ENCODE data around the gene HSPG2. TPM values are rescaled to one million over a fixed set of nuclear protein-coding genes. Genes with fewer than 3 reads are reported as not detected.

Gene HSPG2
- total and polyA plus RNA-seq, 7 experiments from 2014 or later, result 1.0 to 20.8 (median 9.4) TPM

DNA sequence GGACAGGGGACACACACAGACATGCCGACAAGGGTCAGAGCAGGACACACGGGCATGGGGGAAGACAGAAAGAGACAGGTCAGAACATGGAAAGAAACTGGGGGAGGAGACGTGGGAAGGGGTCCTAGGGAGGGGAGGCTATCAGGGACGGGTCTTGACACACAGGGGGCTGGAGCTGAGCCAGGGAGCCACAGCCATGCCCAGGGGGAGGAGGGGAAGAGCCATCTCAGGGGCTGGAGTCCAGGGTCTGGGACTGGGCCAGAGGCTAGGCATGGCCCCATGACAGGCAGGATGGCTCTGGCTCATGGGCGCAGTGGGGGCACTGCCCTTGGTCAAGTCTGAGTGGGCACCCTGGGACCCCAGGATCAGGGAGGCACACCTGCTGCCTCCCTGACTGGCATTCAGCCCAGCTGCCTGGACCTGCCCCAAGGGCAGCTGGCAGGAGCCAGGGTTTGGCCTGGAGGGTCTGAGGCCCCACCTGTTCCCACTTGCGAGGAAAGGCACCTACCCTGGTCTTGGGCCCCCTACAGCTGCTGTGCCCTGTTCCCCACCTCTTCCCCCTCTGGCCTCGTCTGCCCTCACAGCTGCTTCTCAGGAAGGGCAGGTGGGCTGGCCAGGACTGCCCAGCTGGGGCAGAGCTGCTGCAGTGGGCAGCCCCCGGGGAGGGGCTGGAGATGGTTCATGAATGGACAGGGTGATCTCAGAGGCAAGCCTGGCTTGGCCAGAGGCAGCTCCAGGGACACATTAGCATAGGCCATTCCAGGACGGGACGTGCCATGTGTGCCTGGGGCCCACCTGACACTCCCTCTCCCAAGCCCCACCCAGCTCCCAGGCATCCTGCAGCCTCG is 42.9 kb downstream of the HSPG2 start:
- Histone ChIP-seq H3K9me3 (ENCODE audit: control insufficient read depth in 2 of 3, low read length in 3 of 3) (no peaks in the 10 kb centered on the region), H3K27me3 (ENCODE audit: control insufficient read depth in 2 of 2, insufficient read depth in 2 of 2, low read length in 2 of 2) (no peaks in the 10 kb centered on the region), H3K4me3 (ENCODE audit: low read length) (no peak overlapping the region), H3K27ac (ENCODE audit: low read depth, low read length) (no peak overlapping the region), H3K36me3 (ENCODE audit: control insufficient read depth in 2 of 3, insufficient read depth in 3 of 3, low read length in 3 of 3) (no peaks in the 10 kb centered on the region), H3K4me1 (ENCODE audit: control insufficient read depth in 2 of 2, insufficient read depth in 2 of 2, low read length in 2 of 2) (no peaks in the 10 kb centered on the region)
- no peak overlapping the region for H3K4me3 Mint-ChIP-seq
- H3K4me1 Mint-ChIP-seq, result peaks cover 0 to 6% (median 0%) of the 10 kb centered on the region in 7 donors
- ATAC-seq, result no peak
- no peaks in the 10 kb centered on the region for H3K9me3 Mint-ChIP-seq
- intact Hi-C loops (cut with micrococcal nuclease), result no loop called here
- H3K36me3 Mint-ChIP-seq, result no peaks in the 10 kb centered on the region
- CTCF ChIA-PET, result no interaction called here
- H3K27ac Mint-ChIP-seq, result no peak overlapping the region
- DNase-seq, result no peak
- POLR2A ChIA-PET, result no interaction called here
- no peaks in the 10 kb centered on the region for H3K27me3 Mint-ChIP-seq

DNA sequence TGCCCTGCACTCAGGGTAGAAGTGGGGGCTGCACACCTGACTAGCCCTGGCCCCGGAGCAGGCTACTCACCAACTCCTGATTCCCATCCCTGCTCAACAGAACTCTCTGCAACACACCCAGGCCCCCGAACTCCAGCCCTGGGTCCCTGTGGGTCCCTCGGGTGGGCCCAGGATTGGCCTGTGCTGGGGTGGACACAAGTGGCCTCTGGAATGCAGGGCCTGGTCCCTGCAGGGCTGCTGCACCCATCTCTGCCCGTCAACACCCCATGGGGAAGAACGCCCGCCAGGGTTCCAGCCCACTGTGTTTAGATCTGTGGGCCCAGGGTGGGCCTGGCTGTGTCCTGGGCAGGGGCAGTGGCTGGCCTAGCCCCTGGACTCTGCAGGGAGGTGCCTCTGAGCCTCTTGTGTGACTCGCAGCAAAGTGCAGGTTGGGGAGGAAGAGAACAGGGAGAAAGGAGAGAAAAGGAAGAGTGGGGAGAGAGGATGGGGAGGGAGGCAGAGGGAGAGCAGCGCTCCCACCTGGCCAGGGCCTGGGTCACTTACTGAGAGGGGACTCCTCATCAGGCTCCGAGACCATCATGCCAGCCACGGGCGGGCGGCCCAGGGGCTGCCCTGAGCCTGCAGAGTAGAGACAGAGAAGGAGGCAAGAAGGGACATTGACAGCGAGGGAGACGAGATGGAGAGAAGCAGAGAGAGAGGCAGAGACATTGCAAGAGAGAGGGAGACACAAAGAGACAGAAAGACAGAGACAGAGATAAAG is 43.9 kb downstream of the HSPG2 start:
- H3K27me3 ChIP-seq (ENCODE audit: control insufficient read depth in 2 of 2, insufficient read depth in 2 of 2, low read length in 2 of 2), result no peaks in the 10 kb centered on the region
- no peaks in the 10 kb centered on the region for H3K4me1 ChIP-seq (ENCODE audit: control insufficient read depth in 2 of 2, insufficient read depth in 2 of 2, low read length in 2 of 2)
- POLR2A ChIA-PET, result no interaction called here
- Mint-ChIP-seq H3K36me3 (no peaks in the 10 kb centered on the region), H3K4me1 (peaks cover 0 to 6% (median 0%) of the 10 kb centered on the region in 7 donors), H3K27me3 (no peaks in the 10 kb centered on the region), H3K9me3 (no peaks in the 10 kb centered on the region), H3K27ac (peak overlapping the region in 1 of 9 donors; percentile 65), H3K4me3 (peak overlapping the region in 1 of 10 donors; percentile 41)
- DNase-seq, result no peak
- intact Hi-C loops (cut with micrococcal nuclease), result no loop called here
- CTCF ChIA-PET, result no interaction called here
- ATAC-seq, result no peak
- H3K4me3 ChIP-seq (ENCODE audit: low read length), result no peak overlapping the region
- H3K27ac ChIP-seq (ENCODE audit: low read depth, low read length), result no peak overlapping the region
- H3K36me3 ChIP-seq (ENCODE audit: control insufficient read depth in 2 of 3, insufficient read depth in 3 of 3, low read length in 3 of 3), result no peaks in the 10 kb centered on the region
- no peaks in the 10 kb centered on the region for H3K9me3 ChIP-seq (ENCODE audit: control insufficient read depth in 2 of 3, low read length in 3 of 3)

DNA sequence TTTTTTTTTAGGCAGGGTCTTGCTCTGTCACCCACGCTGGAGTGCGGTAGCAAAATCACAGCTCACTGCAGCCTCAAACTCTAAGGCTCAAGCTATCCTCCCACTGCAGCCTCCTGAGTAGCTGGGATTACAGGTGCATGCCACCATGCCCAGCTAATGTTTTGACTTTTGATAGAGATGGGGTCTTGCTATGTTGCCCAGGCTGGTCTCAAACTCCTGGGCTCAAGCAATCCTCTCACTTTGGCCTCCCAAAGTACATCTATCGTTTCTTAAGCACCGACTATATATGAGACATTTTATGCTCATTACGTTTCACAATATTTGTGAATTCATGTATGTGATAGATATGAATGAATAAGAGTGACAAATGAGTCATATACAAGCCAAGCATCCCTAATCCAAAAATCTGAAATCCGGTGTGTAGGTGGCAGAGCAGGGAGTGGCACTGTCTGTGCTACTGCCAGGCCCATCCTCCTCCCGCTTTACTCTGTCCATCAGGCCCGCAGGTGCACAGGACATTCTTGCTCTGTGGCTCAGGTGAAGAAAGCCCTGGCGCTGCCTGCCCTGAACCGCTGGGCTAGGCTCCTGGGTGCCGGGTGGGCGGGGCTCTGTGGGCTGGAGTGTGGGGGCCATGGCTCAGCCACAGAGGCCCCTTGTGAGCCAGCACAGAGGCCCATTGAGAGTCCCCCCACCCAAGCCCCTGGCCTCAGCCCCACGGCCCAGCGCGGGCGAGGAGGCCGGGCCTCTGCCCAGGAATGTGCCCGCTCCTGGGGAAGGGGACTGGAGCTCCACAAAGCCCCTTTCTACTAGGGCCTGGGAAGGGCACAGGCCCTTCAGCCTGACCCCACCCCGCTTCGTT is 45.3 kb downstream of the HSPG2 start:
- Mint-ChIP-seq H3K4me3 (no peak overlapping the region), H3K4me1 (peaks cover 0 to 6% (median 0%) of the 10 kb centered on the region in 7 donors), H3K9me3 (no peaks in the 10 kb centered on the region), H3K27ac (peak overlapping the region in 1 of 9 donors; percentile 3), H3K36me3 (no peaks in the 10 kb centered on the region), H3K27me3 (no peaks in the 10 kb centered on the region)
- Histone ChIP-seq H3K4me1 (ENCODE audit: control insufficient read depth in 2 of 2, insufficient read depth in 2 of 2, low read length in 2 of 2) (no peaks in the 10 kb centered on the region), H3K36me3 (ENCODE audit: control insufficient read depth in 2 of 3, insufficient read depth in 3 of 3, low read length in 3 of 3) (no peaks in the 10 kb centered on the region), H3K27me3 (ENCODE audit: control insufficient read depth in 2 of 2, insufficient read depth in 2 of 2, low read length in 2 of 2) (no peaks in the 10 kb centered on the region), H3K9me3 (ENCODE audit: control insufficient read depth in 2 of 3, low read length in 3 of 3) (no peaks in the 10 kb centered on the region), H3K4me3 (ENCODE audit: low read length) (no peak overlapping the region), H3K27ac (ENCODE audit: low read depth, low read length) (no peak overlapping the region)
- DNase-seq (no peak), ATAC-seq (no peak)
- ChIA-PET CTCF (no interaction called here), POLR2A (no interaction called here)
- intact Hi-C loops (cut with micrococcal nuclease), result no loop called here

DNA sequence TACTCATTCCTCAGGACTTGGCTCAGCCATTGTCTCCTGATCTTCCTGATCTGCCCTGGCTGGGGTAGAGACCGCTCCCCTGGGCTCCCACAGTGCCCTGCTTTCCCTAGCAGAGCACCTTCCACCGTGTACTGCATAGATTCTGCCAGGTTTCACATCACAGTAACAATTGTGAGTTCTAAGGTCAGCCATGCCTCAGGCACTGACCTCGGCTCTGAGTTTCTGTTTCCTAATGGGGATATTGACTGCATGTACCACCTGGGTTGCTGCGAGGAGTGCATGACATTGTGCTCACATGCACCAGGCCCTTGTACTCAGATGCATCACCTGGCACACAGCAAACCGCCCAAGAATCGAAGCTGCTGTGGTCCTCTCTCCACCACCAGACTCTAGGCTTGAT is 46.0 kb downstream of the HSPG2 start:
- CTCF ChIA-PET, result no interaction called here
- Mint-ChIP-seq H3K27me3 (no peaks in the 10 kb centered on the region), H3K27ac (no peak overlapping the region), H3K4me1 (peaks cover 0 to 6% (median 0%) of the 10 kb centered on the region in 7 donors), H3K9me3 (peaks cover 0 to 2% (median 0%) of the 10 kb centered on the region in 11 donors), H3K4me3 (no peak overlapping the region), H3K36me3 (peaks cover 0 to 3% (median 0%) of the 10 kb centered on the region in 5 donors)
- Histone ChIP-seq H3K27ac (ENCODE audit: low read depth, low read length) (no peak overlapping the region), H3K4me1 (ENCODE audit: control insufficient read depth in 2 of 2, insufficient read depth in 2 of 2, low read length in 2 of 2) (no peaks in the 10 kb centered on the region), H3K27me3 (ENCODE audit: control insufficient read depth in 2 of 2, insufficient read depth in 2 of 2, low read length in 2 of 2) (no peaks in the 10 kb centered on the region), H3K36me3 (ENCODE audit: control insufficient read depth in 2 of 3, insufficient read depth in 3 of 3, low read length in 3 of 3) (no peaks in the 10 kb centered on the region), H3K9me3 (ENCODE audit: control insufficient read depth in 2 of 3, low read length in 3 of 3) (no peaks in the 10 kb centered on the region), H3K4me3 (ENCODE audit: low read length) (no peak overlapping the region)
- ATAC-seq (no peak), DNase-seq (no peak)
- POLR2A ChIA-PET, result no interaction called here
- intact Hi-C loops (cut with micrococcal nuclease), result no loop called here

DNA sequence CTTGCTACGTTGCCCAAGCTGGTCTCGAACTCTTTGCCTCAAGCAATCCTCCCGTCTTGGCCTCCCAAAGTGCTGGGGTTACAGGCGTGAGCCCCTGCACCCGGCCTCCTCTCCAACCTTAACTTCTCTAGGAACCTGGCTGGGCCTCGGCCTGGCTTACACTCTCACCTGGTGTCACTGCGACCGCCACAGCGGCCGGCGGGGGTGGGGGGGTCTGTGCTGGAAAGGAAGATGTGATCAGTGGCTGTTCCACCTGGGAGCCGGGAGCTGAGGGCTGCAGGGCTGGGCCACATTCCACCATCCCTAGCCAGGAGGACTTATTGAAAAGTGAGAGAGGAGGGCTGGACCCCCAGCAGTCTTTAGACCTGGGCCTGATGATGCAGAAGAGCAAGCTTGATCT is 48.6 kb downstream of the HSPG2 start:
- DNase-seq, result no peak
- Mint-ChIP-seq H3K36me3 (peaks cover 0 to 3% (median 0%) of the 10 kb centered on the region in 5 donors), H3K27ac (peak overlapping the region in 1 of 9 donors; percentile 57), H3K4me1 (peaks cover 0 to 2% (median 0%) of the 10 kb centered on the region in 7 donors), H3K9me3 (peaks cover 0 to 2% (median 0%) of the 10 kb centered on the region in 11 donors), H3K27me3 (no peaks in the 10 kb centered on the region), H3K4me3 (no peak overlapping the region)
- H3K27ac ChIP-seq (ENCODE audit: low read depth, low read length), result no peak overlapping the region
- ChIA-PET CTCF (no interaction called here), POLR2A (interaction anchor here (0.8 kb wide), 1 partner anchor 69 kb away, joined by 3 read pairs; no protein-coding TSS in a partner anchor)
- no peak for ATAC-seq
- H3K4me1 ChIP-seq (ENCODE audit: control insufficient read depth in 2 of 2, insufficient read depth in 2 of 2, low read length in 2 of 2), result no peaks in the 10 kb centered on the region
- H3K27me3 ChIP-seq (ENCODE audit: control insufficient read depth in 2 of 2, insufficient read depth in 2 of 2, low read length in 2 of 2), result no peaks in the 10 kb centered on the region
- H3K9me3 ChIP-seq (ENCODE audit: control insufficient read depth in 2 of 3, low read length in 3 of 3), result no peaks in the 10 kb centered on the region
- H3K36me3 ChIP-seq (ENCODE audit: control insufficient read depth in 2 of 3, insufficient read depth in 3 of 3, low read length in 3 of 3), result no peaks in the 10 kb centered on the region
- intact Hi-C loops (cut with micrococcal nuclease), result no loop called here
- no peak overlapping the region for H3K4me3 ChIP-seq (ENCODE audit: low read length)

DNA sequence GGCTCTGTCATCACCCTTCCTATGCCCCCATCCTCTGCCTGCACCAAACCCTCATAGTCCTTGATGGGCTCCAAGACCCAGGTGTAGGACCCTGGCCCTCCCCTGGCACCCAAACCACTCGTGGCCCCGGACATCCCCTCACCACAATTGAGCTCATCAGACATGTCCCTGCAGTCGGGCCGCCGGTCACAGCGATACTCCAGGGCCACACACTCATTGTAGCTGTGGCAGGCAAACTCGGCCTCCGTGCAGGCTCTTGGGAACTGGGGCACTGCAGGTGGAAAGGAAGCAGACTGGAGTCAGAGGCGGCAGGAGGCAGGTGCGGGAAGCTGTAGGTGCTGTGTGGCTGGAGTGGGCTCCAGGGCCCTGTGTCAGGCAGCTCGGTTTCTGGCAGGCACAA is 49.3 kb downstream of the HSPG2 start:
- intact Hi-C loops (cut with micrococcal nuclease), result no loop called here
- ChIA-PET CTCF (no interaction called here), POLR2A (interaction anchor here (0.8 kb wide), 1 partner anchor 69 kb away, joined by 3 read pairs; no protein-coding TSS in a partner anchor)
- no peak overlapping the region for H3K27ac Mint-ChIP-seq
- Histone ChIP-seq H3K4me1 (ENCODE audit: control insufficient read depth in 2 of 2, insufficient read depth in 2 of 2, low read length in 2 of 2) (no peaks in the 10 kb centered on the region), H3K9me3 (ENCODE audit: control insufficient read depth in 2 of 3, low read length in 3 of 3) (no peaks in the 10 kb centered on the region), H3K36me3 (ENCODE audit: control insufficient read depth in 2 of 3, insufficient read depth in 3 of 3, low read length in 3 of 3) (no peaks in the 10 kb centered on the region), H3K4me3 (ENCODE audit: low read length) (no peak overlapping the region), H3K27me3 (ENCODE audit: control insufficient read depth in 2 of 2, insufficient read depth in 2 of 2, low read length in 2 of 2) (no peaks in the 10 kb centered on the region), H3K27ac (ENCODE audit: low read depth, low read length) (no peak overlapping the region)
- no peaks in the 10 kb centered on the region for H3K27me3 Mint-ChIP-seq
- peaks cover 0 to 3% (median 0%) of the 10 kb centered on the region in 5 donors for H3K36me3 Mint-ChIP-seq
- ATAC-seq, result no peak
- DNase-seq, result no peak
- H3K4me3 Mint-ChIP-seq, result no peak overlapping the region
- H3K4me1 Mint-ChIP-seq, result peaks cover 0 to 2% (median 0%) of the 10 kb centered on the region in 7 donors
- H3K9me3 Mint-ChIP-seq, result peaks cover 0 to 2% (median 0%) of the 10 kb centered on the region in 11 donors

Data from naive thymus-derived CD4-positive, alpha-beta T cell (primary cell).